GM12878 (cell line): ENCODE results near the gene LTB. TPM values are rescaled to one million over a fixed set of nuclear protein-coding genes. Genes with fewer than 3 reads are reported as not detected.

Experiments
- CBX5 ChIP-seq: sonication (generic); IDR thresholded peaks from 2 replicates; pipeline ENCODE4 v1.6.1; 2016; ENCODE audit warnings: low read depth, moderate library complexity, mild to moderate bottlenecking, inconsistent platforms
- CTCF ChIP-seq, 3 experiments: IDR thresholded peaks in 2 of 3; conservative IDR thresholded peaks in 1 of 3; 2 replicates each; pipeline ENCODE4 v1.5.1; 2011; ENCODE audit warnings: low read depth in 3 of 3, low read length in 3 of 3, mild to moderate bottlenecking in 3 of 3, control low read depth in 2 of 3, moderate library complexity in 2 of 3, inconsistent platforms in 1 of 3, mixed read lengths in 1 of 3; ENCODE audit not compliant: control insufficient read depth in 2 of 3, insufficient read depth in 1 of 3; ENCODE audit errors: extremely low read depth in 1 of 3
- CUX1 ChIP-seq: IDR thresholded peaks from 2 replicates; pipeline ENCODE4 v1.6.1; 2012; ENCODE audit warnings: improper control_type of control experiment, low read depth, low read length; ENCODE audit not compliant: insufficient replicate concordance
- HCFC1 ChIP-seq: fragments of 150-350 bp; IDR thresholded peaks from 2 replicates; pipeline ENCODE4 v1.6.1; 2014; ENCODE audit warnings: low read length
- HDGF ChIP-seq: fragments of 450-650 bp; IDR thresholded peaks from 2 replicates; pipeline ENCODE4 v1.6.1; 2016; ENCODE audit warnings: antibody characterized with exemption
- HSF1 ChIP-seq: fragments of 150-350 bp; IDR thresholded peaks from 2 replicates; pipeline ENCODE4 v1.6.1; 2014; ENCODE audit warnings: mild to moderate bottlenecking, low read depth, low read length
- IKZF1 ChIP-seq: fragments of 450-650 bp; conservative IDR thresholded peaks from 2 replicates; pipeline ENCODE4 v1.6.1; 2017; ENCODE audit warnings: antibody characterized with exemption, mild to moderate bottlenecking
- NBN ChIP-seq: fragments of 450-650 bp; IDR thresholded peaks from 2 replicates; pipeline ENCODE4 v1.6.1; 2016
- PKNOX1 ChIP-seq: fragments of 450-650 bp; IDR thresholded peaks from 2 replicates; pipeline ENCODE4 v1.6.1; 2016; ENCODE audit warnings: mild to moderate bottlenecking
- RUNX3 ChIP-seq: IDR thresholded peaks from 2 replicates; pipeline ENCODE4 v1.6.1; 2012; ENCODE audit warnings: low read length, inconsistent platforms
- TCF3 ChIP-seq: IDR thresholded peaks from 2 replicates; pipeline ENCODE4 v1.6.1; 2012; ENCODE audit warnings: low read depth, mild to moderate bottlenecking, low read length, borderline replicate concordance; ENCODE audit not compliant: insufficient read depth
- ZBTB11 ChIP-seq: fragments of 450-650 bp; formaldehyde crosslinking; IDR thresholded peaks from 2 replicates; pipeline ENCODE4 v1.5.0; 2022; ENCODE audit warnings: mild to moderate bottlenecking, missing genetic modification characterization
- ZNF384 ChIP-seq: IDR thresholded peaks from 2 replicates; pipeline ENCODE4 v1.6.1; 2012; ENCODE audit warnings: low read depth, mild to moderate bottlenecking, low read length, improper control_type of control experiment, borderline replicate concordance
- polyA plus RNA-seq, 11 experiments: library from polyadenylated mRNA; depleted of rRNA in 4 of 11; unstranded in 6 of 11; stranded (reverse) in 5 of 11; fragments of >200 nt; fragmentation: Nextera tagmentation in 4 of 11; fragmentation: Illumina TruSeq in 1 of 11; extraction: Ambion mirVana in 4 of 11; extraction: Trizol in 1 of 11; gene quantifications; 1 replicate in 1 of 11; 2 replicates in 10 of 11; pipeline versions ENCODE4 v1.2.1 to v1.2.3, GENCODE V29; 2011 to 2016; ENCODE audit warnings: inconsistent platforms in 2 of 11, missing spikeins in 2 of 11, low read depth in 1 of 11
- total RNA-seq, 4 experiments: library from RNA; depleted of rRNA in 3 of 4; stranded (reverse); fragments of >200 nt in 3 of 4; fragmentation: Illumina TruSeq in 1 of 4; extraction: Trizol in 1 of 4; gene quantifications; 2 replicates each; pipeline versions ENCODE4 v1.2.1 to v1.2.3, GENCODE V29; 2013 to 2021

Gene LTB
- total and polyA plus RNA-seq, 10 of the 15 experiments (the other 5 are each of a cell fraction or from before 2014, with no cell fraction given), result 0.71 to 74.3 (median 20.0) TPM

GRCh38 chr6:31546339-31546957, 35.8 kb downstream of the LTB start, which contains the start of gene ATP6V1G2 (continued):
- TF ChIP-seq CUX1 (no peak), ZNF384 (no peak), CBX5 (no peak), IKZF1 (peak; percentile 81), TCF3 (no peak), RUNX3 (no peak; the same call in 1 of the 2 replicates), HCFC1 (peak; percentile 57), CTCF (IDR thresholded peaks at IDR 0.05 in 2 of 3, conservative IDR thresholded peaks at IDR 0.05 in 1 of 3; ENCODE audit: control insufficient read depth in 2 of 3, extremely low read depth in 1 of 3, insufficient read depth in 1 of 3, low read depth in 3 of 3, low read length in 3 of 3) (peak; percentile 98 to 99 (median 99); a peak in 5 of 6 replicates), HSF1 (no peak), HDGF (no peak), PKNOX1 (0 out of 2 replicates have a peak, but pooled peaks have one; percentile 9), ZBTB11 (CRISPR knock-in tag) (0 out of 2 replicates have a peak, but pooled peaks have one; percentile 36), NBN (peak; percentile 72; the same call in 1 of the 2 replicates)
